Right lobe of liver (tissue), 4 donors: ENCODE data around the gene MAP3K19.

Experiments
- POLR2A ChIP-seq: fragments of 450-650 bp; IDR thresholded peaks from one replicate; pipeline ENCODE4 v1.6.1; 2017; ENCODE audit warnings: antibody characterized with exemption, mild to moderate bottlenecking
- TF ChIP-seq, protein P1 (sequence below), 4 donors: fragments of 200-600 bp in 3 of 4; fragments of 450-650 bp in 1 of 4; IDR thresholded peaks; one replicate each; pipeline versions ENCODE4 v1.5.1 to v1.8.0; 2016 to 2022; ENCODE audit warnings: antibody characterized with exemption in 4 of 4, mild to moderate bottlenecking in 2 of 4
- donor health status: DM: no; HTN: no; CAD: no.
- donor health status: DM: no; HTN: no; CAD: no.
- donor health status: DM: no; HTN: yes; CAD: no.

- no peak for TF ChIP-seq POLR2A
- TF ChIP-seq, protein P1, sequence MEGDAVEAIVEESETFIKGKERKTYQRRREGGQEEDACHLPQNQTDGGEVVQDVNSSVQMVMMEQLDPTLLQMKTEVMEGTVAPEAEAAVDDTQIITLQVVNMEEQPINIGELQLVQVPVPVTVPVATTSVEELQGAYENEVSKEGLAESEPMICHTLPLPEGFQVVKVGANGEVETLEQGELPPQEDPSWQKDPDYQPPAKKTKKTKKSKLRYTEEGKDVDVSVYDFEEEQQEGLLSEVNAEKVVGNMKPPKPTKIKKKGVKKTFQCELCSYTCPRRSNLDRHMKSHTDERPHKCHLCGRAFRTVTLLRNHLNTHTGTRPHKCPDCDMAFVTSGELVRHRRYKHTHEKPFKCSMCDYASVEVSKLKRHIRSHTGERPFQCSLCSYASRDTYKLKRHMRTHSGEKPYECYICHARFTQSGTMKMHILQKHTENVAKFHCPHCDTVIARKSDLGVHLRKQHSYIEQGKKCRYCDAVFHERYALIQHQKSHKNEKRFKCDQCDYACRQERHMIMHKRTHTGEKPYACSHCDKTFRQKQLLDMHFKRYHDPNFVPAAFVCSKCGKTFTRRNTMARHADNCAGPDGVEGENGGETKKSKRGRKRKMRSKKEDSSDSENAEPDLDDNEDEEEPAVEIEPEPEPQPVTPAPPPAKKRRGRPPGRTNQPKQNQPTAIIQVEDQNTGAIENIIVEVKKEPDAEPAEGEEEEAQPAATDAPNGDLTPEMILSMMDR (IDR thresholded peaks at IDR 0.05) = no peak
These were observed 110.6 kb downstream of the MAP3K19 start for GRCh38 chr2:134936691-134937090.
